ENCODE data around the gene TDRD6.

TDRD6 gene

GRCh38 chr6:46652603-46653438 is 34.9 kb upstream of the TDRD6 start, which contains the start of the genes CYP39A1 and SLC25A27 (continued):
- TF ChIP-seq, protein P1, sequence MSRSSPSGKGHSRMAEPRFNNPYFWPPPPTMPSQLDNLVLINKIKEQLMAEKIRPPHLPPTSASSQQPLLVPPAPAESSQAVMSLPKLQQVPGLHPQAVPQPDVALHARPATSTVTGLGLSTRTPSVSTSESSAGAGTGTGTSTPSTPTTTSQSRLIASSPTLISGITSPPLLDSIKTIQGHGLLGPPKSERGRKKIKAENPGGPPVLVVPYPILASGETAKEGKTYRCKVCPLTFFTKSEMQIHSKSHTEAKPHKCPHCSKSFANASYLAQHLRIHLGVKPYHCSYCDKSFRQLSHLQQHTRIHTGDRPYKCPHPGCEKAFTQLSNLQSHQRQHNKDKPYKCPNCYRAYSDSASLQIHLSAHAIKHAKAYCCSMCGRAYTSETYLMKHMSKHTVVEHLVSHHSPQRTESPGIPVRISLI (tag by site-specific recombination; IDR thresholded peaks at IDR 0.05): peak; percentile 93
- no peak for TF ChIP-seq ZNF404 (tag by site-specific recombination; IDR thresholded peaks at IDR 0.05)
- peak; percentile 47; the same call in 1 of the 2 replicates for TF ChIP-seq GLIS1 (tag by site-specific recombination; IDR thresholded peaks at IDR 0.05)
- no peak for TF ChIP-seq ZNF266 (tag by site-specific recombination; IDR thresholded peaks at IDR 0.05; ENCODE audit: low read depth)
- TF ChIP-seq, protein P2, sequence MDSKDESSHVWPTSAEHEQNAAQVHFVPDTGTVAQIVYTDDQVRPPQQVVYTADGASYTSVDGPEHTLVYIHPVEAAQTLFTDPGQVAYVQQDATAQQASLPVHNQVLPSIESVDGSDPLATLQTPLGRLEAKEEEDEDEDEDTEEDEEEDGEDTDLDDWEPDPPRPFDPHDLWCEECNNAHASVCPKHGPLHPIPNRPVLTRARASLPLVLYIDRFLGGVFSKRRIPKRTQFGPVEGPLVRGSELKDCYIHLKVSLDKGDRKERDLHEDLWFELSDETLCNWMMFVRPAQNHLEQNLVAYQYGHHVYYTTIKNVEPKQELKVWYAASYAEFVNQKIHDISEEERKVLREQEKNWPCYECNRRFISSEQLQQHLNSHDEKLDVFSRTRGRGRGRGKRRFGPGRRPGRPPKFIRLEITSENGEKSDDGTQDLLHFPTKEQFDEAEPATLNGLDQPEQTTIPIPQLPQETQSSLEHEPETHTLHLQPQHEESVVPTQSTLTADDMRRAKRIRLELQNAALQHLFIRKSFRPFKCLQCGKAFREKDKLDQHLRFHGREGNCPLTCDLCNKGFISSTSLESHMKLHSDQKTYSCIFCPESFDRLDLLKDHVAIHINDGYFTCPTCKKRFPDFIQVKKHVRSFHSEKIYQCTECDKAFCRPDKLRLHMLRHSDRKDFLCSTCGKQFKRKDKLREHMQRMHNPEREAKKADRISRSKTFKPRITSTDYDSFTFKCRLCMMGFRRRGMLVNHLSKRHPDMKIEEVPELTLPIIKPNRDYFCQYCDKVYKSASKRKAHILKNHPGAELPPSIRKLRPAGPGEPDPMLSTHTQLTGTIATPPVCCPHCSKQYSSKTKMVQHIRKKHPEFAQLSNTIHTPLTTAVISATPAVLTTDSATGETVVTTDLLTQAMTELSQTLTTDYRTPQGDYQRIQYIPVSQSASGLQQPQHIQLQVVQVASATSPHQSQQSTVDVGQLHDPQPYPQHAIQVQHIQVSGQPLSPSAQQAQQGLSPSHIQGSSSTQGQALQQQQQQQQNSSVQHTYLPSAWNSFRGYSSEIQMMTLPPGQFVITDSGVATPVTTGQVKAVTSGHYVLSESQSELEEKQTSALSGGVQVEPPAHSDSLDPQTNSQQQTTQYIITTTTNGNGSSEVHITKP (tag by site-specific recombination; IDR thresholded peaks at IDR 0.05): peak; percentile 81
- no peak for TF ChIP-seq ZNF596 (tag by site-specific recombination; IDR thresholded peaks at IDR 0.05)
- TF ChIP-seq ZEB2 (tag by site-specific recombination; IDR thresholded peaks at IDR 0.05): peak; percentile 52; the same call in 1 of the 2 replicates
- TF ChIP-seq ZNF521 (tag by site-specific recombination; IDR thresholded peaks at IDR 0.05): no peak
- 0 out of 2 replicates have a peak, but pooled peaks have one; percentile 44 for TF ChIP-seq ZNF341 (tag by site-specific recombination; IDR thresholded peaks at IDR 0.05; ENCODE audit: low read depth)
- no peak for TF ChIP-seq ZNF843 (tag by site-specific recombination; IDR thresholded peaks at IDR 0.05)
- no peak for TF ChIP-seq ZFP69B (tag by site-specific recombination; IDR thresholded peaks at IDR 0.05)
- peak; percentile 85 for TF ChIP-seq ZBTB20 (tag by site-specific recombination; IDR thresholded peaks at IDR 0.05)
- TF ChIP-seq ZBTB7A (tag by site-specific recombination; IDR thresholded peaks at IDR 0.05; ENCODE audit: low read depth): no peak
- TF ChIP-seq, protein P3, sequence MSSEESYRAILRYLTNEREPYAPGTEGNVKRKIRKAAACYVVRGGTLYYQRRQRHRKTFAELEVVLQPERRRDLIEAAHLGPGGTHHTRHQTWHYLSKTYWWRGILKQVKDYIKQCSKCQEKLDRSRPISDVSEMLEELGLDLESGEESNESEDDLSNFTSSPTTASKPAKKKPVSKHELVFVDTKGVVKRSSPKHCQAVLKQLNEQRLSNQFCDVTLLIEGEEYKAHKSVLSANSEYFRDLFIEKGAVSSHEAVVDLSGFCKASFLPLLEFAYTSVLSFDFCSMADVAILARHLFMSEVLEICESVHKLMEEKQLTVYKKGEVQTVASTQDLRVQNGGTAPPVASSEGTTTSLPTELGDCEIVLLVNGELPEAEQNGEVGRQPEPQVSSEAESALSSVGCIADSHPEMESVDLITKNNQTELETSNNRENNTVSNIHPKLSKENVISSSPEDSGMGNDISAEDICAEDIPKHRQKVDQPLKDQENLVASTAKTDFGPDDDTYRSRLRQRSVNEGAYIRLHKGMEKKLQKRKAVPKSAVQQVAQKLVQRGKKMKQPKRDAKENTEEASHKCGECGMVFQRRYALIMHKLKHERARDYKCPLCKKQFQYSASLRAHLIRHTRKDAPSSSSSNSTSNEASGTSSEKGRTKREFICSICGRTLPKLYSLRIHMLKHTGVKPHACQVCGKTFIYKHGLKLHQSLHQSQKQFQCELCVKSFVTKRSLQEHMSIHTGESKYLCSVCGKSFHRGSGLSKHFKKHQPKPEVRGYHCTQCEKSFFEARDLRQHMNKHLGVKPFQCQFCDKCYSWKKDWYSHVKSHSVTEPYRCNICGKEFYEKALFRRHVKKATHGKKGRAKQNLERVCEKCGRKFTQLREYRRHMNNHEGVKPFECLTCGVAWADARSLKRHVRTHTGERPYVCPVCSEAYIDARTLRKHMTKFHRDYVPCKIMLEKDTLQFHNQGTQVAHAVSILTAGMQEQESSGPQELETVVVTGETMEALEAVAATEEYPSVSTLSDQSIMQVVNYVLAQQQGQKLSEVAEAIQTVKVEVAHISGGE (tag by site-specific recombination; conservative IDR thresholded peaks at IDR 0.05; ENCODE audit: low read depth): peak; percentile 30; the same call in 1 of the 2 replicates
- TF ChIP-seq ZNF2 (tag by site-specific recombination; IDR thresholded peaks at IDR 0.05): no peak; the same call in 1 of the 2 replicates
- no peak for TF ChIP-seq ZBTB1 (tag by site-specific recombination; IDR thresholded peaks at IDR 0.05)
- TF ChIP-seq, protein P4, sequence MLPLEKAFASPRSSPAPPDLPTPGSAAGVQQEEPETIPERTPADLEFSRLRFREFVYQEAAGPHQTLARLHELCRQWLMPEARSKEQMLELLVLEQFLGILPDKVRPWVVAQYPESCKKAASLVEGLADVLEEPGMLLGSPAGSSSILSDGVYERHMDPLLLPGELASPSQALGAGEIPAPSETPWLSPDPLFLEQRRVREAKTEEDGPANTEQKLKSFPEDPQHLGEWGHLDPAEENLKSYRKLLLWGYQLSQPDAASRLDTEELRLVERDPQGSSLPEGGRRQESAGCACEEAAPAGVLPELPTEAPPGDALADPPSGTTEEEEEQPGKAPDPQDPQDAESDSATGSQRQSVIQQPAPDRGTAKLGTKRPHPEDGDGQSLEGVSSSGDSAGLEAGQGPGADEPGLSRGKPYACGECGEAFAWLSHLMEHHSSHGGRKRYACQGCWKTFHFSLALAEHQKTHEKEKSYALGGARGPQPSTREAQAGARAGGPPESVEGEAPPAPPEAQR (tag by site-specific recombination; IDR thresholded peaks at IDR 0.05): no peak
- peak; percentile 30; the same call in 1 of the 2 replicates for TF ChIP-seq BCL11B (tag by site-specific recombination; IDR thresholded peaks at IDR 0.05; ENCODE audit: low read depth)
- no peak for TF ChIP-seq ZNF24 (tag by site-specific recombination; IDR thresholded peaks at IDR 0.05)
- no peak for TF ChIP-seq ZNF768 (tag by site-specific recombination; IDR thresholded peaks at IDR 0.05)
- peak; percentile 25; the same call in 1 of the 2 replicates for TF ChIP-seq KLF17 (tag by site-specific recombination; IDR thresholded peaks at IDR 0.05)
- TF ChIP-seq ZNF416 (tag by site-specific recombination; IDR thresholded peaks at IDR 0.05): no peak
- TF ChIP-seq YY1 (tag by site-specific recombination; IDR thresholded peaks at IDR 0.05): peak; percentile 60; the same call in 1 of the 2 replicates
- TF ChIP-seq GLIS2 (tag by site-specific recombination; IDR thresholded peaks at IDR 0.05): peak; percentile 46; the same call in 1 of the 2 replicates
- no peak for TF ChIP-seq ZNF211 (tag by site-specific recombination; IDR thresholded peaks at IDR 0.05; ENCODE audit: low read depth)
- TF ChIP-seq ZNF223 (tag by site-specific recombination; IDR thresholded peaks at IDR 0.05): no peak
- peak; percentile 35; the same call in 1 of the 2 replicates for TF ChIP-seq CTCF (tag by site-specific recombination; IDR thresholded peaks at IDR 0.05)

All from HEK293 (cell line).